Measurements from ENCODE around the gene KANSL1L. TPM values are rescaled to one million over a fixed set of nuclear protein-coding genes. Genes with fewer than 3 reads are reported as not detected.
A peak's percentile ranks its signal among the peaks of the same experiment; 100 is the strongest.

KANSL1L gene
- total RNA-seq, 2 experiments from 2014 or later, result 4.1 to 5.8 TPM

DNA sequence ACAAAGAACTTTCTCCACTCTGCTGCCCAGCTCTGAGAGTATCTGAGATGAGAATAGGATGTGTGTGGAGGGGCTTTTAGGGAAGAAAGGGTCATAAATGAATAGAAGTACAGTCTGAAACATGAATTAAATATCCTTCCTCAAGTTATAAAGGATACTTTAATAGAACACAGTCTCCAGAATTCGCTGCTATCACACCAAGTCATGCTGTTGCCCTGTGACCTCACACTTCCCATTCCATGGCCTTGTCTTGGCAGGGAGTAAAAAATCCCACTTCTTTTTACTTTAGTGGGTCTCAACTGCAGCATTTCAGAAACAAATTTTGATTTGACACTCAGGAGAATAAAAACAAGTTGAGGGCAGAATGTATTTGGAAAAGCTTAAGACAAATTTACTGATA lies 172.6 kb downstream of the KANSL1L start:
- CTCF ChIA-PET, result no interaction called here

DNA sequence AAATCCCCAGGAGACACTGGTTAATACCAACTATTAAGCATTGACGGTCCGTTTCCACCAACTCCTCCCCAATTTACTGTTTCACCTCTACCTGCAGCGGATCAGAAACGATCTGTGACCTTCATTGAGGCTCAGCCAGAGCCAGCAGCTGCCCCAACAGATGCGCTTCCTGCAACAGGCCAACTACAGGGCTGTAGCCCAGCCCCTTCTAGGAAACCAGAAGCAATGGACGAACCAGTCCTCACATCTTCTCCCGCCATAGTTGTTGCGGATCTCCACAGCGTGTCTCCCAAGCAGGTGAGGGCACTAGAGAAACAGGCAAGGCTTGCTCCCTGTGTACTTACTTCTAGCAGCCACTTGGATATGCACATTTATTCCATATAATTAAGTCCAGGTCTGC lies 177.2 kb downstream of the KANSL1L start:
- ATAC-seq (no peak), DNase-seq (no peak)
- H3K4me1 Mint-ChIP-seq, result peaks cover 1% of the 10 kb centered on the region
- H3K9me3 Mint-ChIP-seq (ENCODE audit: low read depth), result no peaks in the 10 kb centered on the region
- CTCF ChIA-PET, result interaction anchor here (1.1 kb wide), 1 partner anchor 203 kb away, joined by 3 read pairs; no protein-coding TSS in a partner anchor
- H3K36me3 Mint-ChIP-seq, result no peaks in the 10 kb centered on the region
- H3K27ac Mint-ChIP-seq, result no peak overlapping the region
- H3K4me3 Mint-ChIP-seq, result no peak overlapping the region
- H3K27me3 Mint-ChIP-seq, result peaks cover 13% of the 10 kb centered on the region

More for the DNA sequence above, 172.6 kb downstream of the KANSL1L start:
- no peaks in the 10 kb centered on the region for H3K9me3 Mint-ChIP-seq (ENCODE audit: low read depth)
- H3K4me1 Mint-ChIP-seq, result peaks cover 22% of the 10 kb centered on the region
- no peak overlapping the region for H3K27ac Mint-ChIP-seq
- ATAC-seq (no peak), DNase-seq (no peak)
- no peaks in the 10 kb centered on the region for H3K27me3 Mint-ChIP-seq
- peaks cover 5% of the 10 kb centered on the region for H3K36me3 Mint-ChIP-seq
- no peak overlapping the region for H3K4me3 Mint-ChIP-seq

DNA sequence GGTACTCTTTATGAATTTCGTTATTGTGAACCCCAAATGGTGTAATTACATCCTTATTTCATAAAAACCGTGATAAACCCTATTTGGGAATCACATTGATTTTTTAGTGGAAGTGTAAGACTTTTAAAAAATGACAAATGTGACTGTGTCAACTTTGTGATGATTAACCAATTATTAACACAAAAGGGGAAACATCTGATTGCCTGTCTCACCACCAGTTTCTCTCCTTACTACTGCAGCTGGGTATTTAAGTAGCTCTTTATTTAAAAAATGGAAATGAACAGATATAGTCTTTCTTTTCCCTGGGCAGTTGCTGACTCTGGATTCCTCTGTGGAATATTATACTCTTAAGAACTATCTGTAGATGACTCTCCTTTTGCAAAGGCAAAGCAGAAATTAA lies 180.4 kb downstream of the KANSL1L start:
- CTCF ChIA-PET, result no interaction called here
- H3K27me3 Mint-ChIP-seq, result peaks cover 21% of the 10 kb centered on the region
- no peaks in the 10 kb centered on the region for H3K4me1 Mint-ChIP-seq
- no peaks in the 10 kb centered on the region for H3K9me3 Mint-ChIP-seq (ENCODE audit: low read depth)
- no peak overlapping the region for H3K4me3 Mint-ChIP-seq
- DNase-seq (no peak), ATAC-seq (no peak)
- H3K27ac Mint-ChIP-seq, result no peak overlapping the region
- no peaks in the 10 kb centered on the region for H3K36me3 Mint-ChIP-seq

- no peak for DNase-seq
- Mint-ChIP-seq H3K36me3 (no peaks in the 10 kb centered on the region), H3K4me3 (no peak overlapping the region), H3K9me3 (ENCODE audit: low read depth) (no peaks in the 10 kb centered on the region), H3K4me1 (no peaks in the 10 kb centered on the region), H3K27ac (no peak overlapping the region), H3K27me3 (peaks cover 36% of the 10 kb centered on the region)
- CTCF ChIA-PET, result no interaction called here
- ATAC-seq, result peak; percentile 33
These were observed 183.2 kb downstream of the KANSL1L start for GRCh38 chr2:209988010-209988409.

- no peak overlapping the region for H3K4me3 Mint-ChIP-seq
- H3K36me3 Mint-ChIP-seq, result no peaks in the 10 kb centered on the region
- H3K9me3 Mint-ChIP-seq (ENCODE audit: low read depth), result no peaks in the 10 kb centered on the region
- CTCF ChIA-PET, result no interaction called here
- no peak for ATAC-seq
- peaks cover 40% of the 10 kb centered on the region for H3K27me3 Mint-ChIP-seq
- H3K27ac Mint-ChIP-seq, result no peak overlapping the region
- H3K4me1 Mint-ChIP-seq, result no peaks in the 10 kb centered on the region
- no peak for DNase-seq
These were observed 184.8 kb downstream of the KANSL1L start for GRCh38 chr2:209986415-209986814.

DNA sequence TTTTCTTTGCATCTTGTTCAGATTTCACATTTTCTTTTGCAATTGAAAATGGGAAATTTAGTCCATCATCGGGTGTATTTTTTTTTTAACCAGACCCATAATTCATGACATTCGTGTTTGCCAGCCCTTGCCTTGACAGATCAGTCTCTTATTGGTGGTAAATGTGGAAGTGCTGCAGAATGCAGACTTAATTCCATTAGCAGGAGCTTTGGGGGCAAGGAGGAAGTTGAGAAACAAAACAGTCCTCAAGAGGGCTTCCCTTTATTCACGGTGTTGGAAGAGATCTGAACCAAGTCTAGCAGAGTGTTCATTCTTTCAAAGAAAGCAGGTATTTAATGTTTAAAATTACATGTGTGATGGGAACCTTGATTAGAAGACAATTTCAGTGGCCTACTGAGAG lies 185.3 kb downstream of the KANSL1L start:
- DNase-seq, result no peak

GRCh38 chr2:209984291-209984690 lies 186.9 kb downstream of the KANSL1L start:
- ATAC-seq (no peak), DNase-seq (no peak)
- Mint-ChIP-seq H3K36me3 (no peaks in the 10 kb centered on the region), H3K27me3 (peaks cover 30% of the 10 kb centered on the region), H3K4me1 (no peaks in the 10 kb centered on the region), H3K9me3 (ENCODE audit: low read depth) (no peaks in the 10 kb centered on the region), H3K27ac (no peak overlapping the region), H3K4me3 (no peak overlapping the region)
- CTCF ChIA-PET, result no interaction called here

More for the DNA sequence above, 185.3 kb downstream of the KANSL1L start:
- Mint-ChIP-seq H3K36me3 (no peaks in the 10 kb centered on the region), H3K9me3 (ENCODE audit: low read depth) (no peaks in the 10 kb centered on the region), H3K4me1 (no peaks in the 10 kb centered on the region), H3K27ac (no peak overlapping the region), H3K27me3 (peaks cover 35% of the 10 kb centered on the region), H3K4me3 (no peak overlapping the region)
- CTCF ChIA-PET, result no interaction called here
- ATAC-seq, result no peak

- Mint-ChIP-seq H3K36me3 (no peaks in the 10 kb centered on the region), H3K4me1 (no peaks in the 10 kb centered on the region), H3K4me3 (no peak overlapping the region), H3K9me3 (ENCODE audit: low read depth) (no peaks in the 10 kb centered on the region), H3K27ac (no peak overlapping the region), H3K27me3 (peaks cover 7% of the 10 kb centered on the region)
- CTCF ChIA-PET, result interaction anchor here (1.0 to 2.5 kb wide), 6 partner anchors 17 to 221 kb away, joined by 3 to 14 read pairs (median 4); no protein-coding TSS in a partner anchor
- no peak for DNase-seq
- no peak for ATAC-seq
These were observed 193.6 kb downstream of the KANSL1L start for GRCh38 chr2:209977386-209978239.

GRCh38 chr2:209976698-209977385 lies 194.4 kb downstream of the KANSL1L start:
- no peaks in the 10 kb centered on the region for H3K9me3 Mint-ChIP-seq (ENCODE audit: low read depth)
- ATAC-seq (no peak), DNase-seq (no peak)
- H3K27me3 Mint-ChIP-seq, result peaks cover 6% of the 10 kb centered on the region
- H3K27ac Mint-ChIP-seq, result no peak overlapping the region
- CTCF ChIA-PET, result interaction anchor here (1.0 to 2.5 kb wide), 5 partner anchors 18 to 222 kb away, joined by 3 to 14 read pairs (median 6); no protein-coding TSS in a partner anchor
- no peaks in the 10 kb centered on the region for H3K36me3 Mint-ChIP-seq
- no peaks in the 10 kb centered on the region for H3K4me1 Mint-ChIP-seq
- H3K4me3 Mint-ChIP-seq, result no peak overlapping the region

DNA sequence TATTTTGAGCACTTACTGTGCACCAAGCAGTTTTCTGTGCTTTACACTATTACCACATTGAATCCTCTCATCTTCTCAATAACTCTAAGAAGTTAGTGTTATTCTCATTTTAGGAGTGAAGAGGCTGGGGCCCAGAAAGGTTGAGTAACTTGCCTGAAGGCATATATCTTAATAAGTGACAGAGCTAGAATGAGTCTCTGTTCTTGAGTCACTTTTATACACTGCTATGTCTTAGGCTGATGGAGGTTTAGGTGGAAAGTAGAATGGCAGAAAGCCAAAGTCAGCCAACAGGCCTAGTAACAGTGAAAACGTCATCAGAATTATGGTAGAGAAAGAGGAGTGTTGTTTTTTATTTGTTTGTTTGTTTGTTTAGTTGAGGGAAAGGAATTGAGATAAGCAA lies 196.6 kb downstream of the KANSL1L start:
- Mint-ChIP-seq H3K4me1 (no peaks in the 10 kb centered on the region), H3K36me3 (no peaks in the 10 kb centered on the region), H3K27ac (no peak overlapping the region), H3K4me3 (no peak overlapping the region), H3K9me3 (ENCODE audit: low read depth) (no peaks in the 10 kb centered on the region), H3K27me3 (peaks cover 9% of the 10 kb centered on the region)
- CTCF ChIA-PET, result interaction anchor here (1.4 kb wide), 1 partner anchor 224 kb away, joined by 5 read pairs; no protein-coding TSS in a partner anchor
- DNase-seq (no peak), ATAC-seq (no peak)

DNA sequence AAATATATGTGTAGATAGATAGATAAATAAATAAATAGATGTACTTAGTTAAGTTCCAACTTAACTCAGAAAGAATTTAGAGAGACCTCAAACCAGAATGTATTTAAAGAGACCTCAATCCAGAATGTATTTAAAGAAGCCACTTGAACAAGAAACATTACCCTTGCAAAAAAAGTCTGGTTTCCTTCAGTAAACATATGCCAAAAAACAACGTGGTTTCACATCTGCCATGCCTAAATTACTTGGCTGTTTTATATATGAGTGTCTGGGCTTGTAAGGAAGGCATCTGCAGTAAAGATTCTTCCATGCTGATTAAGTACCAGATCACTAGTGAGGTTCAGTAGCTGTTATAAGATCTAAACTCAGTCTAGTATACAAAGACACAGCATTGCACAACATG lies 197.9 kb downstream of the KANSL1L start:
- no peaks in the 10 kb centered on the region for H3K4me1 Mint-ChIP-seq
- H3K27me3 Mint-ChIP-seq, result peaks cover 9% of the 10 kb centered on the region
- H3K4me3 Mint-ChIP-seq, result no peak overlapping the region
- no peaks in the 10 kb centered on the region for H3K9me3 Mint-ChIP-seq (ENCODE audit: low read depth)
- ATAC-seq (no peak), DNase-seq (no peak)
- no peak overlapping the region for H3K27ac Mint-ChIP-seq
- CTCF ChIA-PET, result no interaction called here
- H3K36me3 Mint-ChIP-seq, result no peaks in the 10 kb centered on the region

Measured in activated CD8-positive, alpha-beta memory T cell treated with anti-CD3 and anti-CD28 coated beads, Interleukin-2, amount 10 ng/mL, durations not matched to agents 7 days and 5 days (primary cell).